Left lung (tissue), 10 donors: ENCODE results near the gene COQ8B. TPM values are rescaled to one million over a fixed set of nuclear protein-coding genes. Genes with fewer than 3 reads are reported as not detected.
A peak's percentile ranks its signal among the peaks of the same experiment; 100 is the strongest.

Experiments used
- ATAC-seq: fragments of 200-7000 bp; cut with Tn5 transposase; one replicate; pipeline ENCODE4 v1.9.1; 2020; ENCODE audit warnings: moderate library complexity
- DNase-seq, 4 donors: peaks; one replicate each; pipeline ENCODE4 v3.0.0-alpha.2; 2013 to 2020
- H3K27ac ChIP-seq, 2 donors: fragments of 200-600 bp; sonication (generic) in 1 of 2; one replicate each; pipeline versions ENCODE4 v1.5.0 to v1.8.0; 2020 to 2021
- H3K27me3 ChIP-seq, 2 donors: fragments of 200-600 bp; sonication (generic) in 1 of 2; one replicate each; pipeline versions ENCODE4 v1.5.0 to v1.8.0; 2020 to 2021
- H3K36me3 ChIP-seq, 2 donors: fragments of 200-600 bp; sonication (generic) in 1 of 2; one replicate each; pipeline versions ENCODE4 v1.5.0 to v1.8.0; 2020 to 2021
- H3K4me1 ChIP-seq, 2 donors: fragments of 200-600 bp; one replicate each; pipeline ENCODE4 v1.8.0; 2021
- H3K4me3 ChIP-seq, 2 donors: fragments of 200-600 bp; sonication (generic) in 1 of 2; one replicate each; pipeline versions ENCODE4 v1.5.0 to v1.8.0; 2020 to 2021; ENCODE audit warnings: mild to moderate bottlenecking in 1 of 2
- H3K9me3 ChIP-seq, 2 donors: fragments of 200-600 bp; sonication (generic) in 1 of 2; one replicate each; pipeline versions ENCODE4 v1.5.0 to v1.8.0; 2020 to 2021
- intact Hi-C, 2 donors: fragments of 100-400 bp; cut with DNase I; formaldehyde crosslinking; loops; one replicate each; pipeline versions ENCODE4 v1.11.2 to v1.14.2; 2022
- polyA plus RNA-seq, 6 donors: library from polyadenylated mRNA; unstranded; fragments of 120-200 nt; gene quantifications; one replicate each; pipeline ENCODE4 v1.2.1, GENCODE V29; 2013; ENCODE audit not compliant: insufficient read length in 6 of 6
- total RNA-seq, 2 donors: library from RNA; stranded (reverse); fragmentation: NEBNext Ultra II Directional; extraction: Animal tissue kit (Norgen Biotek cat#: 25700); gene quantifications; one replicate each; pipeline ENCODE4 v1.2.1, GENCODE V29; 2021
- TF ChIP-seq, protein P1 (sequence below), 2 donors: fragments of 200-600 bp; sonication (generic) in 1 of 2; IDR thresholded peaks; one replicate each; pipeline versions ENCODE4 v1.5.0 to v1.8.0; 2021; ENCODE audit warnings: antibody characterized with exemption in 2 of 2
- donor health status: DM: no; HTN: yes; CAD: no.
- donor health status: DM: no; HTN: no; CAD: no.

COQ8B gene
- total and polyA plus RNA-seq, 8 donors = 29.8 to 48.1 (median 34.1) TPM

DNA sequence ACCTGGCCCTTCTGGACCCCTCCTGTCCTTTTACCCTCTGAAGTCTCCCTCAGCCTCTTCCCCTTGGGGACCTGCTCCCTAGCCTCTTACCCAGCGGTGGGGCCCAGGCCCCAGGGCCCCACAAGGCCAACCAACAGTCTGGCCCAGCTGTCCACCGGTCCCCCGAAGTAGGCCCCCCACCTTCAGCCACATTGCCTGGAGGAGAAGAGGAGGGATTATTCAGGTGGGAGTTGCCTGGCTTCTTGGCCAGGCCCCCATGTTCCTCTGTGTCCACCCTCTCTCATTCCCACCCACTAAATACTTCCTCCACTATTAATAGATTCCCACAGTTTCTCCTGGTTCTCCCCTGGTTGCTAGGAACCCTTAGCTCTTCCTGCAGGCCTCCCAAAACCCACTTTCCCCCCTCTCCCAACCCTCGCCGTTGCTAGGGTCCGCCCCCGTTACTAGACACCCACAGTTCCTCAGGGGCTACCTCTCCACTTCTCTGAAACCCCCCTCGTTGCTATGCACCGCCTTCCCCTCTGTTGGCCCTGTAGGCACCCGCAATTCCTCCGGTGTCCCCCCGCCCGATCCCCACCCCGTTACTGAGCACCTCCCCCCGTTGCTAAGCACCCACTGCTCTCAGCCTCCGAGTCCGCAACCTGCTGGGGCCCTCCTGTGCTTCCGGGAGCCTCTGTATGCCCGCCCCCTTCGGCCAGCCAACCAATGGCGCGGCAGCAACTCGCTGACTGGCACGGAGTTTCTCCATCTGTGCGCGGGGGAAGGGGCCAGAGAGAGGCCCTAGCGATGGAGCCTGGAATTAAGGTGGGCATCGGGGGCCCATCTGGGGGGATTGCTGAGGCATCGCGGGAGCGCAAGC, 2.0 kb downstream of the COQ8B start:
- intact Hi-C loops = no loop called here
- TF ChIP-seq, protein P1, sequence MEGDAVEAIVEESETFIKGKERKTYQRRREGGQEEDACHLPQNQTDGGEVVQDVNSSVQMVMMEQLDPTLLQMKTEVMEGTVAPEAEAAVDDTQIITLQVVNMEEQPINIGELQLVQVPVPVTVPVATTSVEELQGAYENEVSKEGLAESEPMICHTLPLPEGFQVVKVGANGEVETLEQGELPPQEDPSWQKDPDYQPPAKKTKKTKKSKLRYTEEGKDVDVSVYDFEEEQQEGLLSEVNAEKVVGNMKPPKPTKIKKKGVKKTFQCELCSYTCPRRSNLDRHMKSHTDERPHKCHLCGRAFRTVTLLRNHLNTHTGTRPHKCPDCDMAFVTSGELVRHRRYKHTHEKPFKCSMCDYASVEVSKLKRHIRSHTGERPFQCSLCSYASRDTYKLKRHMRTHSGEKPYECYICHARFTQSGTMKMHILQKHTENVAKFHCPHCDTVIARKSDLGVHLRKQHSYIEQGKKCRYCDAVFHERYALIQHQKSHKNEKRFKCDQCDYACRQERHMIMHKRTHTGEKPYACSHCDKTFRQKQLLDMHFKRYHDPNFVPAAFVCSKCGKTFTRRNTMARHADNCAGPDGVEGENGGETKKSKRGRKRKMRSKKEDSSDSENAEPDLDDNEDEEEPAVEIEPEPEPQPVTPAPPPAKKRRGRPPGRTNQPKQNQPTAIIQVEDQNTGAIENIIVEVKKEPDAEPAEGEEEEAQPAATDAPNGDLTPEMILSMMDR (IDR thresholded peaks at IDR 0.05) = no peak
- H3K4me1 ChIP-seq = peaks cover 16 to 51% of the 10 kb centered on the region in 2 donors
- H3K27me3 ChIP-seq = no peaks in the 10 kb centered on the region
- H3K4me3 ChIP-seq = peak overlapping the region; percentile 61 to 91
- DNase-seq (peak; percentile 91 to 97 (median 94)), ATAC-seq (peak; percentile 76)
- no peaks in the 10 kb centered on the region for H3K9me3 ChIP-seq
- peak overlapping the region; percentile 92 to 94 for H3K27ac ChIP-seq
- H3K36me3 ChIP-seq = peaks cover 0 to 24% of the 10 kb centered on the region in 2 donors

DNA sequence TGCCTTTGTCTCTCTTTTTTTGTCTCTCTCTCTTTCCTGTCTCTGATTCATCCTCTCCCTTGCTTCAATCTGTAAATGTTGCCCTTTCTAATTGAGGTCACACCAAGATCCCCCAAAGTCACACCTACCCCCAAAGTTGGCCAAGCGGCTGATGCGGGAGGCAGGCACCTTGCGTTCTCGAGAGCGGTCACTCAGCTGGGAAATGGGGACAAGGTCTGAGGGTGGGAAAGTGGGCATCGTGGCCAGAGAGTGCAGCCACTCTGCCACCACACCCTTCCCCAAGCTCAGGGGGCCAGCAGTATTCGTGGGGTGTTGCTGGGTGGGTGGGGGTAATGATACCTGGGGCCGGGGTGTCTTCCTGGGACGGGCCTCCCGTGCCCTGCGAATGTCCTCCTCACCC, 2.7 kb downstream of the COQ8B start:
- H3K36me3 ChIP-seq = peaks cover 0 to 32% of the 10 kb centered on the region in 2 donors
- peak overlapping the region in 1 of 2 donors; percentile 94 for H3K27ac ChIP-seq
- H3K4me1 ChIP-seq = peaks cover 12 to 44% of the 10 kb centered on the region in 2 donors
- intact Hi-C loops = no loop called here
- peak overlapping the region in 1 of 2 donors; percentile 91 for H3K4me3 ChIP-seq
- DNase-seq (no peak), ATAC-seq (no peak)
- TF ChIP-seq, protein P1 (IDR thresholded peaks at IDR 0.05) = no peak
- H3K9me3 ChIP-seq = no peaks in the 10 kb centered on the region
- no peaks in the 10 kb centered on the region for H3K27me3 ChIP-seq

DNA sequence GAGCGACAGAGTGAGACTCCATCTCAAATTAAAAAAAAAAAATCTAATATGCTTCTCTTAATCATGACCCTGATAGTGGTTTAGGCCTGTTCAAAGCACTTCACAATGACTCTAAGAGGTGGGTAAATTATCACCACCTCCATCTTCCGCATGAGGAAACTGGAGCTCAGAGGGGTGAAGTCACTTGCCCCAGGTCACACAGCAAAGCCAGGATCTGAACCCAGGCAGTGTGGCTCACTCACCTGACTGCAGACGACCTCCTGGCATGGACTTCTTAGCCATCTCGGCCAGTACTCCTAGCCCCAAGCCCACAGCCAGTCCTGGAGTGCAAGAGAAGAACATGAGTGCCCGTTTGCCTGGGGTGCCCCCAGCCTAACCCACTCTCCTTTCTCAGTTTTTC, 6.9 kb downstream of the COQ8B start:
- Histone ChIP-seq H3K9me3 (no peaks in the 10 kb centered on the region), H3K4me3 (no peak overlapping the region), H3K36me3 (peaks cover 0 to 69% of the 10 kb centered on the region in 2 donors), H3K27me3 (no peaks in the 10 kb centered on the region), H3K27ac (no peak overlapping the region), H3K4me1 (peaks cover 5 to 13% of the 10 kb centered on the region in 2 donors)
- intact Hi-C loops = no loop called here
- DNase-seq (no peak), ATAC-seq (no peak)
- TF ChIP-seq, protein P1 (IDR thresholded peaks at IDR 0.05) = no peak

DNA sequence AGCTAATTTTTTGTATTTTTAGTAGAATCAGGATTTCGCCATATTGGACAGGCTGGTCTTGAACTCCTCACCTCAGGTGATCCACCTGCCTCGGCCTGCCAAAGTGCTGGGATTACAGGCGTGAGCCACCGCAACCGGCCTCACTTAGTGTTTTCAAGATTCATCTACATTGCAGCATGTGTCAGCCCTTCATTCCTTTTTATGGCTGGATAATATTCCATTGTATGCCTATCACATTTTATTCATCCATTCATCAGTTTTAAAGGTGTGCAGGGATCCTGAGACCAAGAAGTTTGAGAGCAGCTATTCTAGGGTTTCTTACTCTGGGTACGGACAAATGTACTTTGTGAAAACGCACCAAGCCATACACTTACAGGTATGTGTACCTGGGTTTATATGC, 9.1 kb downstream of the COQ8B start:
- H3K36me3 ChIP-seq = peaks cover 0 to 83% of the 10 kb centered on the region in 2 donors
- intact Hi-C loops = no loop called here
- TF ChIP-seq, protein P1 (IDR thresholded peaks at IDR 0.05) = no peak

DNA sequence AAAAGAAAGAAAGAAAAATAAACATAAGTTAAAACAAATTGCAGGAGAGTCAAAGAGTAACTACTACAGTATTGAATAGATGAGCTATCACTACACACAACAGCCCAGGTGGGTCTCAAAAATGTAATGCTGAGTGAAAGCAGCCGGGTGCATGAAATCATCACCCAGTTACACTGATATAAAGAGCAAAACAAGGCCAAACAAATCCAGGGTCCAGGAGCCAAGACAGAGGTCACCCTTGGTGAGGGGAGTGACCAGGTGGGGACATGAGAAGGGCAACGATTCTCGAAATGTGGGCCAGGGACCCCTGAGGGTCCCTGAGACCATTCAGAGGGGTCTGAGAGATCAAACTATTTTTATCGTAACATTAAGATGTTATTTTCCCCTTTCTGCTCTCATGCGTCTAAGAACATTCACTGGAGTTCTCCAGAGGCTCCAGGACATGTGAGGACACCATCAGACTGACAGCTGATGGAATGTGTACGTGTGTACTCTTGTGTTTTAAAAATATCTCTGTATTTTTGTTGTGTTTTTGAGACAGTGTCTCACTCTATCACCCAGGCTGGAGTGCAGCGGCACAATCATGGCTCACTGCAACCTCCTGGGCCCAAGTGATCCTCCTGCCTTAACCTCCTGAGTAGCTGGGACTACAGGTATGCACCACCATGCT, 10.6 kb downstream of the COQ8B start:
- Histone ChIP-seq H3K27ac (no peak overlapping the region), H3K4me3 (no peak overlapping the region), H3K4me1 (no peaks in the 10 kb centered on the region), H3K27me3 (no peaks in the 10 kb centered on the region), H3K36me3 (peaks cover 0 to 94% of the 10 kb centered on the region in 2 donors), H3K9me3 (no peaks in the 10 kb centered on the region)
- no peak for ATAC-seq
- TF ChIP-seq, protein P1 (IDR thresholded peaks at IDR 0.05) = no peak
- intact Hi-C loops = no loop called here
- DNase-seq = no peak

More for the DNA sequence above, 9.1 kb downstream of the COQ8B start:
- ATAC-seq (no peak), DNase-seq (no peak)
- Histone ChIP-seq H3K9me3 (no peaks in the 10 kb centered on the region), H3K4me1 (no peaks in the 10 kb centered on the region), H3K27me3 (no peaks in the 10 kb centered on the region), H3K27ac (no peak overlapping the region), H3K4me3 (no peak overlapping the region)
